Left ventricle myocardium inferior (tissue), 1 donor: ENCODE measurements around the gene TTC16. TPM values are rescaled to one million over a fixed set of nuclear protein-coding genes. Genes with fewer than 3 reads are reported as not detected.

Experiments
- DNase-seq: peaks from one replicate; pipeline ENCODE4 v3.0.0-alpha.2; 2020
- H3K27ac ChIP-seq: fragments of 200-600 bp; replicated peaks from 2 replicates; pipeline ENCODE4 v1.8.0; 2021
- H3K27me3 ChIP-seq: fragments of 200-600 bp; 2 replicates; pipeline ENCODE4 v1.8.0; 2021; ENCODE audit warnings: low read depth
- H3K36me3 ChIP-seq: fragments of 200-600 bp; 2 replicates; pipeline ENCODE4 v1.8.0; 2021
- H3K4me1 ChIP-seq: fragments of 200-600 bp; 2 replicates; pipeline ENCODE4 v1.8.0; 2021
- H3K4me3 ChIP-seq: fragments of 200-600 bp; 2 replicates; pipeline ENCODE4 v1.8.0; 2021; ENCODE audit warnings: mild to moderate bottlenecking, moderate library complexity
- H3K9me3 ChIP-seq: fragments of 200-600 bp; replicated peaks from 2 replicates; pipeline ENCODE4 v1.8.0; 2021
- CTCF ChIP-seq: fragments of 200-600 bp; IDR thresholded peaks from 2 replicates; pipeline ENCODE4 v1.8.0; 2021; ENCODE audit warnings: antibody characterized with exemption, mild to moderate bottlenecking, borderline replicate concordance
- intact Hi-C: fragments of 100-400 bp; cut with micrococcal nuclease; formaldehyde crosslinking; loops from one replicate; pipeline ENCODE4 v1.11.0; 2022
- total RNA-seq: library from RNA; stranded (reverse); fragmentation: NEBNext Ultra II Directional; extraction: Animal tissue kit (Norgen Biotek cat#: 25700); gene quantifications from one replicate; pipeline ENCODE4 v1.2.1, GENCODE V29; 2021
- donor health status: DM: no; HTN: yes; CAD: no; lungs with severe emphysema.

The TTC16 gene
- total RNA-seq, 1 donor from 2014 or later: 0.25 TPM

GRCh38 chr9:127770583-127770904 is 54.7 kb downstream of the TTC16 start:
- peak overlapping the region; percentile 93 for H3K27ac ChIP-seq
- H3K9me3 ChIP-seq: no peaks in the 10 kb centered on the region
- TF ChIP-seq CTCF: no peak
- H3K4me1 ChIP-seq: peaks cover 58% of the 10 kb centered on the region
- intact Hi-C loops: no loop called here
- peak overlapping the region; percentile 74 for H3K4me3 ChIP-seq
- no peaks in the 10 kb centered on the region for H3K27me3 ChIP-seq
- H3K36me3 ChIP-seq: no peaks in the 10 kb centered on the region
- no peak for DNase-seq

- intact Hi-C loops: no loop called here
- Histone ChIP-seq H3K4me1 (peaks cover 53% of the 10 kb centered on the region), H3K4me3 (peak overlapping the region; percentile 74), H3K36me3 (no peaks in the 10 kb centered on the region), H3K27me3 (no peaks in the 10 kb centered on the region), H3K27ac (peak overlapping the region; percentile 93), H3K9me3 (no peaks in the 10 kb centered on the region)
- peak; percentile 99 for DNase-seq
- no peak for TF ChIP-seq CTCF
These were observed 55.2 kb downstream of the TTC16 start for GRCh38 chr9:127770905-127771569.

- TF ChIP-seq CTCF: no peak
- intact Hi-C loops: no loop called here
- peak overlapping the region; percentile 44 for H3K27ac ChIP-seq
- H3K4me3 ChIP-seq: peak overlapping the region; percentile 74
- no peaks in the 10 kb centered on the region for H3K9me3 ChIP-seq
- H3K4me1 ChIP-seq: peaks cover 50% of the 10 kb centered on the region
- DNase-seq: no peak
- H3K36me3 ChIP-seq: no peaks in the 10 kb centered on the region
- H3K27me3 ChIP-seq: no peaks in the 10 kb centered on the region
These were observed 55.8 kb downstream of the TTC16 start for GRCh38 chr9:127771570-127772189.

GRCh38 chr9:127772603-127773002 is 56.7 kb downstream of the TTC16 start:
- Histone ChIP-seq H3K27ac (no peak overlapping the region), H3K27me3 (no peaks in the 10 kb centered on the region), H3K4me1 (peaks cover 45% of the 10 kb centered on the region), H3K4me3 (no peak overlapping the region), H3K36me3 (no peaks in the 10 kb centered on the region), H3K9me3 (no peaks in the 10 kb centered on the region)
- TF ChIP-seq CTCF: no peak
- intact Hi-C loops: no loop called here
- no peak for DNase-seq

- intact Hi-C loops: no loop called here
- no peaks in the 10 kb centered on the region for H3K27me3 ChIP-seq
- no peaks in the 10 kb centered on the region for H3K36me3 ChIP-seq
- no peak overlapping the region for H3K4me3 ChIP-seq
- TF ChIP-seq CTCF: no peak
- no peak for DNase-seq
- peaks cover 47% of the 10 kb centered on the region for H3K4me1 ChIP-seq
- H3K27ac ChIP-seq: no peak overlapping the region
- H3K9me3 ChIP-seq: no peaks in the 10 kb centered on the region
These were observed 57.4 kb downstream of the TTC16 start for GRCh38 chr9:127773272-127773671.
